Adipocyte (in vitro differentiated cells): ENCODE data around the gene SLC9A8.
A peak's percentile ranks its signal among the peaks of the same experiment; 100 is the strongest.
"Not testable (repeated sequence)": the region's sequence is repeated elsewhere in the genome, so short reads cannot be mapped to it uniquely, and the experiment has no call there.

ENCODE experiments used
- DNase-seq: peaks from one replicate; pipeline ENCODE4 v3.0.0-alpha.2; 2015; ENCODE audit warnings: low read depth
- H3K27me3 ChIP-seq: replicated peaks from 2 replicates; pipeline ENCODE4 v1.7.0; 2013; ENCODE audit warnings: mild to moderate bottlenecking, low read length, moderate library complexity; ENCODE audit not compliant: control insufficient read depth, insufficient read depth
- H3K36me3 ChIP-seq: 2 replicates; pipeline ENCODE4 v1.7.0; 2013; ENCODE audit warnings: low read length, mild to moderate bottlenecking, moderate library complexity; ENCODE audit not compliant: control insufficient read depth, insufficient read depth, severe bottlenecking
- H3K4me1 ChIP-seq: 2 replicates; pipeline ENCODE4 v1.7.0; 2013; ENCODE audit warnings: mild to moderate bottlenecking, low read length, moderate library complexity; ENCODE audit not compliant: control insufficient read depth, insufficient read depth
- H3K4me3 ChIP-seq: 2 replicates; pipeline ENCODE4 v1.7.0; 2013; ENCODE audit warnings: mild to moderate bottlenecking, low read length, moderate library complexity
- H3K9ac ChIP-seq: 2 replicates; pipeline ENCODE4 v1.7.0; 2013; ENCODE audit warnings: mild to moderate bottlenecking, low read length, moderate library complexity
- H3K9me3 ChIP-seq: 2 replicates; pipeline ENCODE4 v1.7.0; 2013; ENCODE audit warnings: mild to moderate bottlenecking, low read length, moderate library complexity; ENCODE audit not compliant: control insufficient read depth

The SLC9A8 gene

GRCh38 chr20:49812507-49813304, at the start of gene SLC9A8:
Gene SLC9A8, plus strand, starts transcription at chr20:49812828. Its CDS starts 95 bp downstream, at chr20:49812923.
- Histone ChIP-seq H3K9me3 (no peaks in the 10 kb centered on the region), H3K4me3 (peak within 1 kb of the TSS; percentile 92), H3K27me3 (no peaks in the 10 kb centered on the region), H3K9ac (peak within 1 kb of the TSS; percentile 93), H3K36me3 (peaks cover 15% of the 10 kb centered on the region), H3K4me1 (peaks cover 18% of the 10 kb centered on the region)
- peak; percentile 90 for DNase-seq

- H3K4me3 ChIP-seq: no peak overlapping the region
- DNase-seq: no peak
- H3K9ac ChIP-seq: no peak overlapping the region
- no peaks in the 10 kb centered on the region for H3K27me3 ChIP-seq
- H3K9me3 ChIP-seq: no peaks in the 10 kb centered on the region
- no peaks in the 10 kb centered on the region for H3K36me3 ChIP-seq
- H3K4me1 ChIP-seq: peaks cover 65% of the 10 kb centered on the region
Measured at GRCh38 chr20:49762940-49763766, 49.5 kb upstream of the SLC9A8 start.

- Histone ChIP-seq H3K4me3 (no peak overlapping the region), H3K36me3 (no peaks in the 10 kb centered on the region), H3K4me1 (peaks cover 78% of the 10 kb centered on the region), H3K9ac (no peak overlapping the region), H3K27me3 (no peaks in the 10 kb centered on the region), H3K9me3 (no peaks in the 10 kb centered on the region)
- DNase-seq: no peak
Measured at GRCh38 chr20:49765413-49765736, 47.3 kb upstream of the SLC9A8 start.

- no peaks in the 10 kb centered on the region for H3K9me3 ChIP-seq
- no peak overlapping the region for H3K9ac ChIP-seq
- no peak for DNase-seq
- H3K4me1 ChIP-seq: peaks cover 84% of the 10 kb centered on the region
- no peaks in the 10 kb centered on the region for H3K27me3 ChIP-seq
- H3K4me3 ChIP-seq: no peak overlapping the region
- no peaks in the 10 kb centered on the region for H3K36me3 ChIP-seq
Measured at GRCh38 chr20:49765846-49766541, 46.6 kb upstream of the SLC9A8 start.

- no peak for DNase-seq
- H3K9me3 ChIP-seq: no peaks in the 10 kb centered on the region
- H3K4me1 ChIP-seq: peaks cover 91% of the 10 kb centered on the region
- H3K4me3 ChIP-seq: no peak overlapping the region
- H3K9ac ChIP-seq: no peak overlapping the region
- H3K27me3 ChIP-seq: no peaks in the 10 kb centered on the region
- H3K36me3 ChIP-seq: no peaks in the 10 kb centered on the region
Measured at GRCh38 chr20:49766979-49767521, 45.6 kb upstream of the SLC9A8 start.

- DNase-seq: peak; percentile 95
- Histone ChIP-seq H3K9me3 (no peaks in the 10 kb centered on the region), H3K4me3 (peak overlapping the region; percentile 22), H3K4me1 (peaks cover 85% of the 10 kb centered on the region), H3K9ac (peak overlapping the region; percentile 71), H3K36me3 (no peaks in the 10 kb centered on the region), H3K27me3 (no peaks in the 10 kb centered on the region)
Measured at GRCh38 chr20:49768204-49769047, 44.2 kb upstream of the SLC9A8 start.

- DNase-seq: no peak
- Histone ChIP-seq H3K4me1 (peaks cover 81% of the 10 kb centered on the region), H3K27me3 (no peaks in the 10 kb centered on the region), H3K4me3 (no peak overlapping the region), H3K9me3 (no peaks in the 10 kb centered on the region), H3K36me3 (no peaks in the 10 kb centered on the region), H3K9ac (peak overlapping the region; percentile 71)
Measured at GRCh38 chr20:49769048-49769581, 43.5 kb upstream of the SLC9A8 start.

- DNase-seq: no peak
- no peak overlapping the region for H3K4me3 ChIP-seq
- no peaks in the 10 kb centered on the region for H3K27me3 ChIP-seq
- peaks cover 77% of the 10 kb centered on the region for H3K4me1 ChIP-seq
- H3K9ac ChIP-seq: no peak overlapping the region
- H3K9me3 ChIP-seq: no peaks in the 10 kb centered on the region
- no peaks in the 10 kb centered on the region for H3K36me3 ChIP-seq
Measured at GRCh38 chr20:49770634-49771033, 42.0 kb upstream of the SLC9A8 start.

- H3K27me3 ChIP-seq, H3K9ac ChIP-seq, H3K4me3 ChIP-seq, H3K9me3 ChIP-seq, H3K36me3 ChIP-seq, DNase-seq: not testable (repeated sequence)
- H3K4me1 ChIP-seq: peaks cover 52% of the 10 kb centered on the region
Measured at GRCh38 chr20:49774213-49774612, 38.4 kb upstream of the SLC9A8 start.

GRCh38 chr20:49775229-49775693, 37.4 kb upstream of the SLC9A8 start:
- peak; percentile 44 for DNase-seq
- H3K9me3 ChIP-seq: no peaks in the 10 kb centered on the region
- no peaks in the 10 kb centered on the region for H3K36me3 ChIP-seq
- H3K27me3 ChIP-seq: no peaks in the 10 kb centered on the region
- H3K9ac ChIP-seq: no peak overlapping the region
- H3K4me1 ChIP-seq: peaks cover 42% of the 10 kb centered on the region
- H3K4me3 ChIP-seq: peak overlapping the region; percentile 12
